ENCODE results near the gene PPBP.
"Not testable (repeated sequence)": the region's sequence is repeated elsewhere in the genome, so short reads cannot be mapped to it uniquely, and the experiment has no call there.

PPBP gene

DNA sequence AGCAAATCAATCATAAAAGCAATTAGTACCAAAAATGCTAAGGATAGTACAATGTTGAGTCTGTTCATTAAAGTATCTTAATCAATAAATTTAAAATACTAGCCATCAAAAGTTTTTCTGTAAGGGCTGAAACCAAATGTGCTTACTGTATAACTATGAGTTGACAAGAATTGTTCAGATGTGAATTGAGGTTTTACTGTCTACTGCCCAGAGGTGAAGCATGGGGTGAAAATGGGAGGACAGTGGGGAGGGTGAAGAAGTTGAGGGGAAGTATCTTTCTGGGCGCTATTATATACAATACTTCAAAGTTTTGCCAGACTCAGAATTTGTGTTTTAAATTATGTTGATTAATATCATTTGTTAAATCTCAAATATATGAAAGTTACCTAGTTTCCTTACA lies 4.1 kb upstream of the PPBP start:
- DNase-seq (ENCODE audit: low read depth in 2 of 2) = no peak

DNA sequence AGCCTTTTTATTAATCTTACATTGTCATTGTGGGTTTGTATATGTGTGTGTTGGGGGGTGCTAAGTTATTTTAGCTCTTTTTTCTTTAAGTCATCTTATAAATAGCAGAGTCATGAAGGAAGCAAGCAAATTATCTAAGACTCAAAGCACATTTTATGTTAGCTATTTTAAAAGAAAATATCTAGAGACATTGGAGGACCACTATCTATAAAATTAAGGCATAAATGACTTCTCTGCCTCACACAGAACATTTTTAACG lies 3.7 kb upstream of the PPBP start:
- DNase-seq (ENCODE audit: low read depth in 2 of 2) = no peak

DNA sequence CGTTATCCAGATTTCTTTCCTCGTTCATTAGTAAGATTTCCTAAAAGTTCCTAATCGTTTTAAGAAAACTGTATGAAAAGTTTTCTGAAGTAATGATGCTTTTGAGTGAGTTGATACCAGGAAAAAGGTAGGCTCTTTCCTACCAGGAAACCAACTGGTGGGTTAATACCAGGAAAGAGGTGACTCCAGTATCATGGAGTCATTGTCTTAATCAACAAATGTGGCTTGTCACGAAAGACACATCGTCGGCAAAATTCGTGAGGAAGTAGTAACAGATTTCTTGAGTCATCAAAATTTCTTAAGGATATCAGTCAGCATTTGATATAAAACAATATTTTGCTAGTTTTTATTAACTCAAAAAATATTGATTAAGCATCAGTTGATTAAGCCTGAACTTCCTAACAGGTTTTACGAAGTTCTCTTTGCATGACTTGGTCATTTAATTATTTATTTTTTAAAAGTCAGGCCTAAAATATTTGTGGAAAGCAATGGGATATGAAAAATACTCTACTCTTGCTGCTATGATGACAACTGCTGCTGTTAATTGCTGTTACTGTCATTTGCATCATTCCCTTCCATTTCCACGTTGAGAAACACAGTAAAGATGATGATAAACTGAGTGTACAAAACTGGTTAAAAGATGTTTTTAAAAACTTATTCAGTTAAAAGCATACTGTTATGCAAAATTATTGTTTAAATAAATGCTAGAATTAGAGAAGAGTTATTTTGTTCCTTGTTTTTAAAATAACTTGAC lies 3.2 kb upstream of the PPBP start:
- no peak for DNase-seq (ENCODE audit: low read depth in 2 of 2)

DNA sequence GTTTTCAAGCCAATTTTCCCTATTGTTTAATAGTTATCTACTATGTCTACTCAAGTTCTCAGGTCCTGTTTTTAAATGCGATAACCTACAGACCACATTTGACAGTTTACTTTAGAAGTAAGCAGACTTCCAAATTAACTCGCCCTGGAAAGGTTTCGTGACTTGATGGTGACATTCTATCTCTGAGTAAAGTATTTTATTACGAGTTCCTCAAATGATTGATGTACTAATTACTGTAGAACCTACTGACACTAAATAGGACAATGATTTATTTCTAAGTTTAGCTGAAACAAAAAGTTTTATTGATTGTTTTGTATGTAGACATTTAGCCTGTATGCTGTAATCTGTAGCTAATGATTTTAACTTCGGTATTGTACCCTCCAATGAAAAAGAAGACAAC lies 1.9 kb upstream of the PPBP start:
- no peak for DNase-seq (ENCODE audit: low read depth in 2 of 2)

DNA sequence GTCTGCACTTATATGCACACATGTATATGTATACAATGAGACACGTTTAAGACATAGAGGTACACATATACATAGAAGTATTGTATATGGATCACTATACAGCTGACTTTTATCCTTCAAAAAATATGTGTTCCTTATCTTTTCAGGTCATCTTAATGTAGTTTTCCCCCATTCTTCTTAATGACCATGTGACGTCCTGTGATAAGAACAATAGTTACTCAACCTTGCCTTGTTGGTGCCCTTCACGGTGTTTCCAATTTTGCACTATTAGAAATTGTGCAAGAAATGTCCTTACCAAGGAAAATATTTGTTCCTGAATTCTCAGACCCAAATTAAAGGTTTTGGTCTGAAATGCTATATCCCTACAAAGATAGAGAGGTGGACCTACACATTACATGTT lies 1.0 kb upstream of the PPBP start:
- DNase-seq (ENCODE audit: low read depth in 2 of 2) = no peak

DNA sequence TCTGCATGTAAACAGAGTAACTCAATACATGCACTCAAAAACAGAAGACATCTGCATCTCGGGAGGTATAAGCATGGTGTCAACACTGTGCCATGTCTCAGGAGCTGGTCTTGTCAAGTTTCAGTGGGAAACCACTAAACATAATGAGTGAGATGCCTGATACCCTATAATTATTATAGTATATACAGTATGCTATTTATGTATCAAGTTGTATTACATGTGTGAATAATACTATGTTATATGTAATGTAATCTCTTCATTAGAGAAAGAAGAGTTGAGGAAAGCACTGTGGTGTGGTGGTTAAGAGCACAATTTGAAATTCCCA lies 2.5 kb downstream of the PPBP start:
- no peak for DNase-seq (ENCODE audit: low read depth in 2 of 2)

DNA sequence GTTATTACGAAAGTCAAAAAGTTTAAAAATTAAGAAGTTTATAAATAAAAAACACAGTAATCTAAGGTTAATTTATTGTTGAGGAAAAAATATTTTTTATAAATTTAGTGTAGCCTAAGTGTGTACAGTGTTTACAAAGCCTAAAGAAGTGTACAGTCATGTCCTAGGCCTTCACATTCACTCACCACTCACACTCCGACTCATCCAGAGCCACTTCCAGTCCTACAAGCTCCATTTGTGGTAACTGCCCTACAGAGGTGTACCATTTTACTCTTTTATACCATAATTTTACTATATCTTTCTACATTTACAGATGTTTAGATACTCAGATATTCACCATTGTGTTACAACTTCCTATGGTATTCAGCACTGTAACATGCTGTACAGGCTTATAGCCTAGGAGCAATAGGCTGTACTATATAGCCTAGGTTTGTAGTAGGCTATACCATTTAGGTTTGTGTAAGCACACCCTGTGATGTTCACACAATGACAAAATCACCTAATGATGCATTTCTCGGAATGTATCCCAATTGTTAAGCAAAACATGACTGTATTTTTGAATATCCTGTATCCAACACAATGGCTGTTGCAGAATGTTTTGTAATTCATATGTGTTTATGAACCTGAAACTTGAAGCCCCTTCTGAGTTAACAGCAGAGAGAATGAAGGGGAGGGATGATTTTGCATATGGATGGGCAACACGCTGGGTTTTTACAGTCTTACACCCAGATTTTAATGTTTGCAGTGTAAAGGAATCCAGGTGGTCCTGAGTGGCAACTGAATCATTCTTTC lies 3.1 kb downstream of the PPBP start:
- no peak for DNase-seq (ENCODE audit: low read depth in 2 of 2)

DNA sequence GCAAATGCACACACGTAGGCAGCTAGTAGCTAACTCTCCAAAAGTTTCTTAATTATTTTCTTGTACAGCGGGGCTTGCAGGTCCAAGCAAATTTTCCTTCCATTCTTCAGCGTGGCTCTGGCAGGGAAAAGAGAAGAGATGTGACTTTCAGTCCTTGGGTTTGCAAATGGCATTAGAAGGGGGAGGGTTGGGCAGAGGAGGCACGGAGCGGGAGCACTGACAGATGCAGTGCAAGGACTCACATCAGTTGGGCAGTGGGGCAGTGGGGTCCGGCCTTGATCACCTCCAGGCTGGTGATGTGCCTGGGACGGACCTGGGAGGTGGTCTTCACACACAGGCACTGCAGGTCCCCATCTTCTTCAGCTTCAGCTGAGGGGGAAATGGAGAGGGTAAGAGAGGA lies 6.8 kb downstream of the PPBP start:
- DNase-seq (ENCODE audit: low read depth in 2 of 2) = not testable (repeated sequence)

DNA sequence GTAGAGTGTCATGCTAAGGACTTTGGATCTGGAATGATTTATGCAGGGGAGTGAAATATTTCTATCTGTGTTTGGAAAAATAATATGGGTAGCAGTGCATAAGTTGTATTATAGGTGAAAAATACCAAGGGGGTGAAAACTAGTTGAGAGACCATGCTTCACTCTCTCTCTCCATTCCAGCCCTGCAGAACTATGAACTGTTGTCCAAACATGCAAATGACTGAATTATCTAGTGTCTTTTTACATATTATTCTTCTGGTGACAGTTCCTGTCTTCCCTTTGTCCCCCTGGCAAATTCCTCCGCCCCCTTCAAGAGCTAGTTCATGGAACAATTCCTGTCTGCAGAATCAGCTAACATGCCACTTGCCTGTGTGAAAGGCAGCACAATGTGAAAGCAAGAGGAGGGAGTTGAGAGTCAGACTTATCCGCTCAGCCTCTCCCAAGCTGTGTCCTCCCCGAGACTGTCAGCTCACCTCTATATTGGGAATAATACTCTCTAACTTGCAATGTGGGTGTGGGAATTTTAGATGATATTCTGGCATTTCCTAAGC lies 8.5 kb downstream of the PPBP start:
- no peak for DNase-seq (ENCODE audit: low read depth in 2 of 2)

DNA sequence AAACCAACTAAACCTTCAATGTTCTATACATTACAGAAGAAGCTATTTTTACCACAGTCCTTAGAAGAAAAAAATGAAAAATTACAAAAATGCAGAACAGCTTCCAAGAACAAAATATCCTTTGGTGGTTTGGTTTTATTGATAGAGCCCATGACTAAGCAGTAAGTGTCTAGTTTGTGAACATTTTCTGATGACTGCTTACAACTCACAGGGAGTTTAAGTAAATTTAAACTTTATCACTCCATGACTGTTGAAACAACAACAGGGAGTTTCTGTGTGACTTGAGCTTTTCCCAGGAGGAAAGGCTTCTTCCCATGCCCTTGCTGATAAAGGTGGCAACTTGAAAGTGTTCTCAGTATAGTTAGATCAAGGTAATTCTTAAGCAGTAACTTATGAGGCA lies 9.1 kb downstream of the PPBP start:
- DNase-seq (ENCODE audit: low read depth in 2 of 2) = no peak

DNA sequence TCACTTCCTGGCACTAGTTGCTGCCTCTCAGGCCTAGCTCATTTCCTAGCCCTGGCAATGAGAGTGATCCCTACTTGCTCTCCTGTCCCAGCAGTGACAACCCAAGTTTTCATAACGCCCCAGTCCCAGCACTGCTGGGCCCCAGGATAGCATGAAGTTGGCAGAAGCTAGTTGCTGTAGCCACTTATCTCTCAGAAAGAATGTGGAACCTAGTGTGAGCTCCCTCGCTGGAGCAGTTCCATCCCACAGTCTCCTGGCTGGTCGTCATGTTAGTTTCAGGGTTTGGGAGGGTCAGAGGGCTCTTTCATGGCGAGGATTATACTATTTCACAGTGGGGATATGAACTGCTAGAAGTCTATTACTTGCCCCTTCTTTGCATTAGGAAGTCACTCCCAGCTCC lies 11.3 kb downstream of the PPBP start:
- no peak for DNase-seq (ENCODE audit: low read depth in 2 of 2)

DNA sequence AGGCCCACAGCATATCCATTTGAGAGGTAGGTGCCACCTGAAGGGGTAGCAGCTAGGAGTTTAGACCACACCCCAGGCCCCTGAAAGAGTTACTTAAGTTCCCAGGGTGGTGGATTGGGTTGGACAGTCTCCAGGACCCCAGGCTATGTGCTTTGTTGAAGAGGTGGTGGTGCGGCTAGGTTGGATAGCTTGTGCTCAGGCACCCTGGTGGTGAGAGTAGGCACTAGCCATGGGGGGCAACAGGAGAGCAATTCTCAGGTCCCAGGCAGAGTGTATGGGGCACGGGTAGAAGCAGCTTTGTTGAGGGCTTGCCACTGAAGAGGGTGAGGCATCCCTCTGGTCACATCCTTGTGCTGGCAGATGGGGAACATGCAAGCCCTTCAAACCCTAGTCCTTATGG lies 11.8 kb downstream of the PPBP start:
- no peak for DNase-seq (ENCODE audit: low read depth in 2 of 2)

DNA sequence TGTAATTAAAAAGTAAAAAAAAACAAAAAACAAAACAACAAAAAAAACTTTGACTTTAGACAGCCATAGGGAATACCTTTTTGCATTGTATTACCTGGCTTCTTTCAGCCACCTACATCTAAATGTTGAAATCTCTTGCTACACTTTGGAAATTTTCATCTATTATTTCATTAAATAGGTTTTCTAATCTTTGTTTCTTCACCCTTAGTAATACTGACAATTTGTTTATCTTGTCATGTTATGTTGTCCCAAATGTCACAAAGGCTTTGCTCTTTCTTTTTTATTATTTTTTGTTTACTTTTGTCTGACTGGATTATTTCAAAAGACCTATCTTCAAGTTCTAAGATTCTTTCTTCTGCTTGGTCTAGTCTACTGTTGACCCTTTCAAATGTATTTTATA lies 13.6 kb downstream of the PPBP start:
- no peak for DNase-seq (ENCODE audit: low read depth in 2 of 2)

DNA sequence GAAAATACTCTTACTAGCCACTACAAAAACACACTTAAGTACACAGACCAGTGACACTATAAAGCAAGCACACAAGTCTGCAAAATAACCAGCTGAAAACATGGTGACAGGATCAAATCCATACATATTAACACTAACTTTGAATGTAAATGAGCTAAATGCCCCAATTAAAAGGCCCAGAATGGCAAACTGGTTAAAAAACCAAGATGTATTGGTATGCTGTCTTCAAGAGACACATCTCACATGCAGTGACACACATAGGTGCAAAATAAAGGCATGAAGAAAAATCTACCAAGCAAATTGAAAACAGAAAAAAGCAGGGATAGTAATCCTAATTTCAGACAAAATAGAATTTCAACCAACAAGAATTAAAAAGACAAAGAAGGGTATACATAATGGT lies 17.0 kb downstream of the PPBP start:
- no peak for DNase-seq (ENCODE audit: low read depth in 2 of 2)

DNA sequence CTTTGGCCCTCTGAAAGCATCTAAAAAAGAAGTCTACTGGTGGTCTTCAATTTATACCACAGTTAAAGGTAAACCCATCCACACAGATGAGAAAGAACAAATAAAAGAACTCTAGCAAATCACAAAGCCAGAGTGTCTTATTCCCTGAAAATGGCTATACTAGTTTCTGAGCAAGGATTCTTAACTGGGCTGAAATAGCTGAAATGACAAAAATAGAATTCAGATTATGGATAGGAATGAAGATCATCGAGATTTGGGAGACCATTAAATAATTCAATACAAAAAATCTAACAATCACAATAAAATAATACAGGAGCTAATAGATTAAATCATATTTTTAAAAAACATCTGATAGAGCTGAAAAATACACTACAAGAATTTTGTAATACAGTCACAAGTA lies 18.0 kb downstream of the PPBP start:
- DNase-seq (ENCODE audit: low read depth in 2 of 2) = no peak

DNA sequence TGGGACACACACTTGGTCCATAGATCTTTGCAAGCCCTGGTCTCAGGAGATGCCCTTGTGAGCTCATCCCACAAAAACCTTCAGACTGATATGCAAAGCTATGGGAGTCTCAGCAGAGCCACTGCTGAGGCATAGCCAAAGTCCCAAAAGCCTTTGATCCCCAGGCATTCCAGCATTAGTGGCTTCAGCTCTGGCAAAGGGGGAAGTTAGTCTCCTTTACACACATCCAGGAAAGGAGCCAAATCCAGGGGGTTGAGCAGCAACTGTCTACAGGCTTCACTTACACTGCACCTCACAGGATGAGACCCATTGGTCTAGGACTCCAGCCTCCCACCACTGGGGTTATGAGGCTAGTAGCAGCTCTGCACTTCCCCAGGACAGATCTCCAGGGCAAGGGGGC lies 20.1 kb downstream of the PPBP start:
- no peak for DNase-seq (ENCODE audit: low read depth in 2 of 2)

DNA sequence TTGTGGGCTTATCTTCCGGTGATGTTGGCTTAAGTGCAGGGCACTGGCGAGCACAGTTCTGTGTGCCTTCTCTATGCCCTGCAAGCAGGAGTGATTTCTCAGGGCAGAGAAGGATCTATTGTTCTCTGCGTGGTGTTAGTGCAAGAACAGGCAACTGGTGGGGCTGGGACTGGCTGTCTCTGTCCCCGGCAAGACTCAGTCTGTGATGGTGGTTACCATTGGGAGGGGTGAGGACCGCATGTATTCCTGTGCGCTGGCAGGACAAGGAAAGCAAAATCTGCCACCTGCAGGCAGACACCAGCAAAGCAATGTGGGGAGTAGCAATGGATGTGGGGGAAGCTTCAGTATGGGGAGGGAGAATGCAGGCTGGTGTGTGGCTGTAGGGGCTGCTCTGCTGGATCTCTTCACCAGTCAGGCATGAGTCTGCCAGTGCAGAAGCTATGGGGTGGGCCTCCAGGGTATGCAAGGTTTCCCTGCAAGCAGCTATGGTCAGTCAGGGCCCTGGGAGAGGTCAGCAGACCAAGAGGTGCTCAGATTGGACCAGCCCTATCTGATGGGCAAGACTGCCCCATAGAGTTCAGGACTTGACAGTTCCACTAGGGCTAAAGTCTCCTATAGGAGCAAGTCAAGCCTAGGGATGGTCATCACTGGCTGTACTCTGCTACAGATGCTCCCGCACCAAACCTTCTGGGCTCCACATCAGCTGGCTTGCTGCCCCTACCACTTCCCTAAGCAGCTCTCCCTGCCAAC lies 23.0 kb downstream of the PPBP start:
- DNase-seq (ENCODE audit: low read depth in 2 of 2) = no peak

DNA sequence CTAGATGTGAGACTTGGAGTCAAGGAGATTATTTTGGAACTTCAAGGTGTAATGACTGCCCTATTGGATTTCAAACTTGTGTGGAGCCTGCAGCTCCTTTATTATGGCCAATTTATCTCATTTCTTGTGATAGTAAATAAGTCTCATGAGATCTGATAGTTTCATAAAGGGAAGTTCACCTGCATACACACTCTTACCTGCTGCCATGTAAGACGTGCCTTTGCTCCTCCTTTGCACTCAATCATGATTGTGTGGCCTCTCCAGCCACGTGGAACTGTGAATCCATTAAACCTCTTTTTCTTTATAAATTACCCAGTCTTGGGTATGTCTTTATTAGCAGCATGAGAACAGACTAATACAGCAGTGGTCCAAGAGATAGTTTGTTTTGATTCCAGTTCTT lies 25.3 kb downstream of the PPBP start:
- no peak for DNase-seq (ENCODE audit: low read depth in 2 of 2)

DNA sequence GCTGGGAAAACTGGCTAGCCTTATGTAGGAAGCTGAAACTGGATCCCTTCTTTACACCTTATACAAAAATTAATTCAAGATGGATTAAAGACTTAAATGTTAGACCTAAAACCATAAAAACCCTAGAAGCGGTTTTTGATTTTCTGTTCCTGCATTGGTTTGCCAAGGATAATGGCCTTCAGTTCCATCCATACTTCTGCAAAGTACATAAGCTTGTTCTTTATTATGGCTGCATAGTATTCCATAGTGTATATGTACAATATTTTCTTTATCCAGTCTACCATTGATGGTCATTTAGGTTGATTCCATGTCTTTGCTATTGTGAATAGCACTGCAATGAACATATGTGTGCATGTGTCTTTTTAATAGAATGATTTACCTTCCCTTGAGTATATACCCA lies 28.9 kb downstream of the PPBP start:
- DNase-seq (ENCODE audit: low read depth in 2 of 2) = not testable (repeated sequence)

DNA sequence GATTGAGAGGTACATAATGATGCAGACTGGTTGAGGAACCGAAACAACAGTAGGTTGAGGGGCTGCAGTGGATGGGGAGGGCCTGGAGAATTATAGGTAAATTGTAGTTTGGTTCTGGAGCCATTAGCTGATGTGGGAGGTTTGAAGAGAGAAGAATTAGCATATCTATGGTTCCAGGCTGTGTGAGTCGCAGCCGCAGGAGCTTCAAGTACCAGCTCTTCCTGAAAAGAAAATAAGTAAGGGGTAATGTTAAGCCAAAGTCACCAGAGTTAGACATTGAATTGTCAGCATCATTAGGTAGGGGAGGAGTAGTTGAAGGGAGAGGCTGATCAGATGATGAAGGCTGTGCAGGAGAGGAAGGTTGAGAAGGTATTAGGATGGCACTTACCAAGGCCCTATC lies 35.6 kb downstream of the PPBP start:
- DNase-seq (ENCODE audit: low read depth in 2 of 2) = no peak

DNA sequence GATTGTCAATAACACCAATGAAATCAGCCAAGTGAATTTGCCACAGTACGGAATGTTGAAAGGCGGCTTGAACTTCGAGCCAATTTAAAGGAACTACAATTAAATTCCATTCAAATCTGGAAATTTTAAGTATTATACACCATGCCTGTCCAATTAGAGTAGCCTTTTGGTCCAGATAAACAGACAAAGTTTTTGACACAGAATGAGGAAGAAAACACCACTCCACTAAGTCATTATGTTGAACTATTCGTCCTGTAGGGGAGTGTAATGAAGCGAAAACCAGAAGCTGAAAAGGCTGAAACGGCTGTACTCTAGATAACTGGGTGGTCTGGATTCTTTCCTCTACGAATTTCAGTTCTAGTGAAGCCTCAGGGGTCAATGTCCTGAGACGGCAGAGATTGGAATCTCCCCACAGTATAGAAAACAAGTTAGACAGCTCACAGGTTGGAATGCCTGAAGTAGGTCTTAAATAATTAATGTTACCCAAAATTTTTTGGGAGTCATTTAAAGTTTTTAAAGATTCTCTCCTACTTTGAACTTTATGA lies 37.5 kb downstream of the PPBP start:
- not testable (repeated sequence) for DNase-seq (ENCODE audit: low read depth in 2 of 2)

DNA sequence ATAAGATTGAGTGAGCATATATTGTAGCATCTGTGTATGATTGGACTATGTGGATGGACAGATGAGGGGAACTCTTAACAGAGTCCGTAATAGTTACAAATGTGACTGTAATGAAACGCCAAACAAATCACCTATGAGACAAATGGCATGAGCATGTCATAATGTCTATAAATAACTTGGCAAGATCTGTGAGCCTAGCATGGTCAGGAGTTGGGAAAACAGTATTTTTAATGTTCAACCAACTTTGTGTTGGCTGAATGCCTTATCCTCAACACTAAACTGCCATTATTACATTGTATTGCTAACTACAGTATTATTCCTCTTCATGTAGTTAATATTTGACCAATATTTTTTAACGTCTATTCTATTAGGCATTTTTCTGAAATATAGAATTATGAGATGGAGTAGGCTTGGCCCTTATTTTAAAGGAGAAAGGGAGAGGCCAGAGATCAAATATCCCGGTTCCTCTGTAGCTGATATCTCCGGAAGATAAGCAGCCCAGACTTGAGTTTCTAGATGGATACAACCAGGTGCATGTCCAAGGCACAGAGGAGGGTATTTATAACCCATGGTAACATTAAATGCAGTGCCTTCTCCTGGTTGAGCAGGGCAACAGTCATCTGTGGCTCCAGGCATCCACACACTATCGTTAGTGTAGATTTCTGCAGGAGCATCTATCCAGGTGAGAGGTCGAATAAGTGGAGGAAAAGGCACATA lies 38.8 kb downstream of the PPBP start:
- DNase-seq (ENCODE audit: low read depth in 2 of 2) = no peak
